ENCODE data around the gene SYCE1. TPM values are rescaled to one million over a fixed set of nuclear protein-coding genes. Genes with fewer than 3 reads are reported as not detected.

SYCE1 gene
- total and polyA plus RNA-seq, 2 of the 8 experiments (the other 6 are each of a cell fraction or from before 2014, with no cell fraction given) = not detected

GRCh38 chr10:133544506-133544905, 20.9 kb downstream of the SYCE1 start:
- no peak for TF ChIP-seq SIX5 (IDR thresholded peaks at IDR 0.05; ENCODE audit: low read depth, low read length)
- TF ChIP-seq KDM4A (IDR thresholded peaks at IDR 0.05; ENCODE audit: low read depth, low read length, severe bottlenecking) = no peak
- TF ChIP-seq ATF2 (IDR thresholded peaks at IDR 0.05; ENCODE audit: low read length) = no peak
- no peak for TF ChIP-seq MAX (IDR thresholded peaks at IDR 0.05)
- TF ChIP-seq E2F6 (IDR thresholded peaks at IDR 0.05) = no peak
- Histone ChIP-seq H3K4me1 (replicated peaks in 1 of 4; ENCODE audit: control insufficient read depth in 3 of 4, insufficient read depth in 4 of 4, low read length in 3 of 4) (no peaks in the 10 kb centered on the region), H2BK15ac (ENCODE audit: low read length) (no peak overlapping the region), H4K8ac (ENCODE audit: extremely low read depth, insufficient read depth, low read length) (no peak overlapping the region), H2BK120ac (replicated peaks; ENCODE audit: low read depth, low read length) (no peak overlapping the region), H3K9me3 (ENCODE audit: insufficient read depth in 2 of 2, low read depth in 1 of 2, low read length in 1 of 2) (peaks cover 57% of the 10 kb centered on the region in 2 experiments), H3K4me2 (ENCODE audit: insufficient read depth in 1 of 2, low read depth in 2 of 2, low read length in 2 of 2) (no peak overlapping the region), H4K91ac (replicated peaks; ENCODE audit: insufficient read length, low read length) (no peak overlapping the region), H3K23me2 (ENCODE audit: low read depth, low read length) (no peaks in the 10 kb centered on the region), H4K20me1 (replicated peaks in 1 of 2; ENCODE audit: control insufficient read depth in 1 of 2, insufficient read depth in 2 of 2, low read length in 2 of 2) (no peaks in the 10 kb centered on the region), H3K18ac (ENCODE audit: extremely low read depth, low read length) (no peak overlapping the region), H3K23ac (ENCODE audit: insufficient read length) (no peak overlapping the region), H3K9ac (replicated peaks in 1 of 4; ENCODE audit: extremely low read depth in 1 of 4, low read depth in 3 of 4, low read length in 3 of 4) (no peak overlapping the region), H2AK5ac (ENCODE audit: low read depth, low read length) (no peak overlapping the region), H2BK5ac (ENCODE audit: low read depth, low read length) (no peak overlapping the region), H3K14ac (ENCODE audit: insufficient read length) (no peak overlapping the region), H3K27me3 (replicated peaks in 1 of 4; ENCODE audit: control insufficient read depth in 3 of 4, extremely low read depth in 1 of 4, insufficient read depth in 3 of 4, low read length in 3 of 4) (no peaks in the 10 kb centered on the region), H3K27ac (ENCODE audit: low read depth, low read length) (no peak overlapping the region), H2AFZ (ENCODE audit: low read length) (no peak overlapping the region), H3K79me1 (ENCODE audit: low read depth, low read length) (no peaks in the 10 kb centered on the region), H3K4ac (replicated peaks; ENCODE audit: insufficient read length, low read depth, low read length) (no peak overlapping the region), H3K4me3 (ENCODE audit: extremely low read depth in 1 of 4, insufficient read depth in 2 of 4, low read depth in 3 of 4, low read length in 4 of 4) (no peak overlapping the region), H3K79me2 (ENCODE audit: control insufficient read depth in 1 of 2, insufficient read depth in 2 of 2, low read length in 2 of 2) (no peaks in the 10 kb centered on the region), H2BK20ac (ENCODE audit: low read length) (no peak overlapping the region), H4K5ac (ENCODE audit: insufficient read length, low read depth, low read length) (no peak overlapping the region), H2BK12ac (ENCODE audit: low read depth, low read length) (no peak overlapping the region), H3K36me3 (ENCODE audit: control insufficient read depth in 2 of 4, insufficient read depth in 4 of 4, low read length in 3 of 4) (no peaks in the 10 kb centered on the region), H3K56ac (replicated peaks; ENCODE audit: insufficient read length, low read depth, low read length) (no peak overlapping the region)
- WGBS, 2 experiments (ENCODE audit: extremely low coverage in 1 of 2, insufficient coverage in 1 of 2, insufficient read length in 1 of 2, insufficient replicate concordance in 2 of 2, low coverage in 1 of 2, low lambda C conversion rate in 2 of 2, missing lambda C conversion rate in 1 of 2) = 44% methylated on average over 1 of the region's 1 CpG; no CpG with 5 or more reads in 1 of the 2 experiments
- DNase-seq (ENCODE audit: low read depth in 1 of 2, low spot score in 2 of 2) = no peak
- POLR2A ChIA-PET (ENCODE audit: partially characterized antibody) = no interaction called here
- CTCF ChIA-PET (ENCODE audit: partially characterized antibody) = no interaction called here
- no peak for FAIRE-seq

All from H1 (cell line).